IMR-90 (cell line): Measurements from ENCODE around the gene SRSF3. TPM values are rescaled to one million over a fixed set of nuclear protein-coding genes. Genes with fewer than 3 reads are reported as not detected.
A peak's percentile ranks its signal among the peaks of the same experiment; 100 is the strongest.

Experiments
- ATAC-seq: fragments of 200-7000 bp; cut with Tn5 transposase; 2 replicates; pipeline ENCODE4 v1.9.1; 2020; ENCODE audit warnings: low read depth, mild to moderate bottlenecking, moderate library complexity
- BruUV-seq: library from RNA; stranded (reverse); fragments of 400-500 nt; replicated peaks from 2 replicates; lab custom pipeline; 2021; lab: Mats Ljungman, UMichigan
- CTCF ChIA-PET: fragments of 300-600 bp; formaldehyde crosslinking; extraction: SDS; loops from one replicate; lab custom pipeline; 2021; ENCODE audit warnings: antibody characterized with exemption; lab: Yijun Ruan, JAX
- POLR2A ChIA-PET: fragments of 300-600 bp; sonication (Branson Sonifier 250); formaldehyde crosslinking; loops from one replicate; lab custom pipeline; 2022; ENCODE audit warnings: antibody characterized with exemption; ENCODE audit not compliant: unreplicated experiment; lab: Charles Lee
- DNase-seq: peaks from one replicate; pipeline ENCODE4 v3.0.0; 2013
- H2AFZ ChIP-seq: replicated peaks from 2 replicates; pipeline ENCODE3; 2013; ENCODE audit warnings: low read length, mild to moderate bottlenecking; ENCODE audit not compliant: poor library complexity
- H2AK5ac ChIP-seq: 2 replicates; pipeline ENCODE4 v1.6.1; 2013; ENCODE audit warnings: low read depth, low read length, inconsistent platforms
- H2AK9ac ChIP-seq: replicated peaks from 2 replicates; pipeline ENCODE3; 2013; ENCODE audit warnings: mild to moderate bottlenecking, low read depth, low read length, moderate library complexity; ENCODE audit not compliant: poor library complexity
- H2BK120ac ChIP-seq: 2 replicates; pipeline ENCODE4 v1.6.1; 2013; ENCODE audit warnings: low read depth, low read length, inconsistent platforms
- H2BK15ac ChIP-seq: 3 replicates; pipeline ENCODE4 v1.6.1; 2013; ENCODE audit warnings: low read depth, low read length, inconsistent platforms
- H2BK20ac ChIP-seq: 2 replicates; pipeline ENCODE4 v1.6.1; 2013; ENCODE audit warnings: low read depth, mild to moderate bottlenecking, inconsistent platforms, low read length, moderate library complexity
- H2BK5ac ChIP-seq: 2 replicates; pipeline ENCODE4 v1.6.1; 2013; ENCODE audit warnings: mild to moderate bottlenecking, low read depth, low read length, inconsistent platforms; ENCODE audit not compliant: poor library complexity, severe bottlenecking
- H3K14ac ChIP-seq: replicated peaks from 2 replicates; pipeline ENCODE4 v1.6.1; 2013; ENCODE audit warnings: low read depth, low read length, inconsistent platforms
- H3K18ac ChIP-seq: 2 replicates; pipeline ENCODE4 v1.6.1; 2013; ENCODE audit warnings: low read depth, low read length, control low read depth
- H3K23ac ChIP-seq: 2 replicates; pipeline ENCODE4 v1.6.1; 2013; ENCODE audit warnings: low read depth, low read length, inconsistent platforms
- H3K27ac ChIP-seq: 2 replicates; pipeline ENCODE4 v1.5.1; 2013; ENCODE audit warnings: mild to moderate bottlenecking, control low read depth, low read length; ENCODE audit not compliant: insufficient read depth
- H3K27me3 ChIP-seq: 2 replicates; pipeline ENCODE4 v1.6.1; 2013; ENCODE audit warnings: low read length; ENCODE audit not compliant: control insufficient read depth, insufficient read depth
- H3K36me3 ChIP-seq: 2 replicates; pipeline ENCODE4 v1.6.1; 2013; ENCODE audit warnings: low read length, mixed read lengths; ENCODE audit not compliant: control insufficient read depth, insufficient read depth
- H3K4ac ChIP-seq: 2 replicates; pipeline ENCODE4 v1.6.1; 2013; ENCODE audit warnings: low read depth, low read length, inconsistent platforms
- H3K4me1 ChIP-seq: 2 replicates; pipeline ENCODE4 v1.6.1; 2013; ENCODE audit warnings: low read length, mixed read lengths; ENCODE audit not compliant: control insufficient read depth, insufficient read depth
- H3K4me2 ChIP-seq: 2 replicates; pipeline ENCODE4 v1.6.1; 2013; ENCODE audit warnings: low read depth, mild to moderate bottlenecking, control low read depth, low read length, moderate library complexity
- H3K4me3 ChIP-seq: 2 replicates; pipeline ENCODE4 v1.5.1; 2013; ENCODE audit warnings: low read depth, mild to moderate bottlenecking, control low read depth, low read length, moderate library complexity; ENCODE audit not compliant: insufficient read depth
- H3K56ac ChIP-seq: 2 replicates; pipeline ENCODE4 v1.6.1; 2013; ENCODE audit warnings: low read length, inconsistent platforms; ENCODE audit not compliant: insufficient read depth; ENCODE audit errors: extremely low read depth
- H3K79me1 ChIP-seq, 2 experiments: 2 replicates each; pipeline ENCODE4 v1.6.1; 2013; ENCODE audit warnings: low read length in 2 of 2, inconsistent platforms in 1 of 2, low read depth in 1 of 2
- H3K9ac ChIP-seq: 2 replicates; pipeline ENCODE4 v1.6.1; 2013; ENCODE audit warnings: low read depth, low read length, control low read depth
- H3K9me1 ChIP-seq: 2 replicates; pipeline ENCODE4 v1.6.1; 2013; ENCODE audit warnings: low read length, inconsistent platforms; ENCODE audit not compliant: insufficient read depth
- H3K9me3 ChIP-seq: 2 replicates; pipeline ENCODE4 v1.6.1; 2013; ENCODE audit warnings: low read length; ENCODE audit not compliant: control insufficient read depth, insufficient read depth
- H4K20me1 ChIP-seq: 2 replicates; pipeline ENCODE4 v1.6.1; 2013; ENCODE audit warnings: low read length, inconsistent platforms; ENCODE audit not compliant: insufficient read depth
- H4K5ac ChIP-seq: 2 replicates; pipeline ENCODE4 v1.6.1; 2013; ENCODE audit warnings: mild to moderate bottlenecking, low read depth, low read length, control low read depth
- H4K8ac ChIP-seq, 2 experiments: 2 replicates each; pipeline ENCODE4 v1.6.1; 2013; ENCODE audit warnings: low read depth in 2 of 2, low read length in 2 of 2, control low read depth in 1 of 2, inconsistent platforms in 1 of 2
- H4K91ac ChIP-seq: 2 replicates; pipeline ENCODE4 v1.6.1; 2013; ENCODE audit warnings: low read depth, low read length, inconsistent platforms; ENCODE audit not compliant: insufficient read depth
- CHD1 ChIP-seq: IDR thresholded peaks from 2 replicates; pipeline ENCODE4 v1.6.1; 2012; ENCODE audit warnings: low read depth, low read length, improper control_type of control experiment
- WGBS, 2 experiments: methylation state at CpG; one replicate each; pipeline versions ENCODE4 v1.1.5 to v1.1.7; 2013; ENCODE audit warnings: missing lambda C conversion rate in 2 of 2; ENCODE audit not compliant: insufficient read length in 1 of 2; ENCODE audit errors: extremely low coverage in 2 of 2; 5-methylcytosine and 5-hydroxymethylcytosine counted together
- dilution Hi-C: fragments of 300-500 bp; cut with HindIII; formaldehyde crosslinking; loops from one replicate; pipeline ENCODE4 v1.14.3; 2018; ENCODE audit warnings: low sequenced_read_pairs; ENCODE audit not compliant: unreplicated experiment
- in situ Hi-C: fragments of 300-500 bp; cut with MboI; formaldehyde crosslinking; loops from 3 replicates; pipeline ENCODE4 v1.14.3; 2019; ENCODE audit warnings: low sequenced_read_pairs, inconsistent platforms, mixed read lengths
- intact Hi-C: fragments of 100-400 bp; cut with micrococcal nuclease; formaldehyde crosslinking; loops from 2 replicates; pipeline ENCODE4 v1.10.0; 2022
- polyA plus RNA-seq, 3 experiments: library from polyadenylated mRNA; depleted of rRNA; stranded (reverse); fragments of >200 nt; gene quantifications; 2 replicates each; pipeline ENCODE4 v1.2.3, GENCODE V29; 2012; ENCODE audit warnings: low replicate concordance in 1 of 3
- total RNA-seq: library from RNA; depleted of rRNA; stranded (reverse); fragments of >200 nt; gene quantifications from 2 replicates; pipeline ENCODE4 v1.2.3, GENCODE V29; 2012
- TF ChIP-seq, protein P1 (sequence below): fragments of 150-350 bp; IDR thresholded peaks from 2 replicates; pipeline ENCODE4 v1.6.1; 2017; ENCODE audit warnings: mild to moderate bottlenecking, antibody characterized with exemption, low read length, low read depth

The SRSF3 gene
- total and polyA plus RNA-seq, 2 of the 4 experiments (the other 2 are of a cell fraction) = 237 to 297 TPM

DNA sequence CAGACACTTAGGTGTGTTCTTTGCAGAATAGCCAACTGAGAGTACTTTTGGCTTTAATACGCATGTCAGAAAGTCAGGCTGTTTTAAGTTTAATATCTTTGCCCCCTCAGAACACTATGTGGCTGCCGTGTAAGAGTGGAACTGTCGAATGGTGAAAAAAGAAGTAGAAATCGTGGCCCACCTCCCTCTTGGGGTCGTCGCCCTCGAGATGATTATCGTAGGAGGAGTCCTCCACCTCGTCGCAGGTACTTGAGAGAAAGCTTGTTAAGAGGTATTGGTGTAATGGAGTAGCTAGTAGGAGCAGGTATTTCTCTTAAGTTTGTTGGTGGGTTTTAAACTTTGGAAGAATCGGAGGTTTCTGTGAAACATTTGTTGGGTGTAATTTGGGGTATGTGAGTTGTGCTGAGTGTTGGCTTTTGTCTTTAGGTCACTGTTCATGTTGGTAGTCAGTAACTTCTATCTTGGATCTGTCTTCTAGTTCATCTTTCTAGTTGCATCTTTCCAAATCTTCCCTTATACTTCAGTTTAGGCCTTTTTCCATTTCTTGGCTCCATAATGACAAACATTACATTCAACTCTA lies 4.7 kb downstream of the SRSF3 start:
- ChIA-PET CTCF (no interaction called here), POLR2A (interaction anchor here (0.6 to 1.7 kb wide), 2 partner anchors 50 to 52 kb away, joined by 5 to 10 read pairs; no protein-coding TSS in a partner anchor)
- H2AFZ ChIP-seq = no peak overlapping the region
- no peaks in the 10 kb centered on the region for H3K27me3 ChIP-seq
- H3K27ac ChIP-seq = no peak overlapping the region
- peaks cover 3 to 43% of the 10 kb centered on the region in 2 experiments; a peak in 3 of 4 replicates for H3K79me1 ChIP-seq
- H2AK9ac ChIP-seq = no peak overlapping the region
- H3K23ac ChIP-seq = peak overlapping the region; percentile 86
- no peak overlapping the region for H3K56ac ChIP-seq
- TF ChIP-seq, protein P1, sequence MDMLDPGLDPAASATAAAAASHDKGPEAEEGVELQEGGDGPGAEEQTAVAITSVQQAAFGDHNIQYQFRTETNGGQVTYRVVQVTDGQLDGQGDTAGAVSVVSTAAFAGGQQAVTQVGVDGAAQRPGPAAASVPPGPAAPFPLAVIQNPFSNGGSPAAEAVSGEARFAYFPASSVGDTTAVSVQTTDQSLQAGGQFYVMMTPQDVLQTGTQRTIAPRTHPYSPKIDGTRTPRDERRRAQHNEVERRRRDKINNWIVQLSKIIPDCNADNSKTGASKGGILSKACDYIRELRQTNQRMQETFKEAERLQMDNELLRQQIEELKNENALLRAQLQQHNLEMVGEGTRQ = no peak
- no peak for TF ChIP-seq CHD1
- peaks cover 56% of the 10 kb centered on the region for H3K36me3 ChIP-seq
- H2BK120ac ChIP-seq = no peak overlapping the region
- intact Hi-C loops = loop anchor here (5.0 kb wide), 1 partner anchor 177 kb away; no protein-coding TSS in a partner anchor
- H2BK15ac ChIP-seq = no peak overlapping the region
- peak overlapping the region; percentile 12; the same call in 1 of the 2 replicates for H3K14ac ChIP-seq
- no peak overlapping the region for H2BK5ac ChIP-seq
- H3K18ac ChIP-seq = no peak overlapping the region
- H4K91ac ChIP-seq = no peak overlapping the region
- peak overlapping the region; percentile 13; the same call in 1 of the 2 replicates for H3K9ac ChIP-seq
- H3K4me3 ChIP-seq = peak overlapping the region; percentile 4
- DNase-seq (no peak), ATAC-seq (no peak)
- in situ Hi-C loops = no loop called here
- no peak overlapping the region for H2BK20ac ChIP-seq
- dilution Hi-C loops = no loop called here
- H3K4me2 ChIP-seq = peak overlapping the region; percentile 83
- H3K9me3 ChIP-seq = no peaks in the 10 kb centered on the region
- H4K20me1 ChIP-seq = peaks cover 97% of the 10 kb centered on the region
- H4K5ac ChIP-seq = no peak overlapping the region
- peaks cover 10% of the 10 kb centered on the region for H3K4me1 ChIP-seq
- peaks cover 11% of the 10 kb centered on the region; the same call in 1 of the 2 replicates for H3K9me1 ChIP-seq
- H2AK5ac ChIP-seq = no peak overlapping the region
- WGBS, 2 experiments = 82% methylated on average over 8 of the region's 11 CpGs; no CpG with 5 or more reads in 1 of the 2 experiments
- no TSS peak for BruUV-seq
- H4K8ac ChIP-seq = no peak overlapping the region
- H3K4ac ChIP-seq = no peak overlapping the region
